Mesenchymal stem cell (in vitro differentiated cells and primary cell): ENCODE results near the gene STX16.

Experiments used
- DNase-seq: peaks from one replicate; pipeline ENCODE4 v3.0.0-alpha.2; 2013
- H2AFZ ChIP-seq: one replicate; pipeline ENCODE4 v1.6.1; 2013; ENCODE audit warnings: low read depth, mild to moderate bottlenecking, control low read depth, inconsistent platforms, low read length, moderate library complexity
- H2AK5ac ChIP-seq: 2 replicates; pipeline ENCODE4 v1.6.1; 2013; ENCODE audit warnings: low read length, moderate library complexity, mild to moderate bottlenecking, inconsistent platforms; ENCODE audit not compliant: severe bottlenecking
- H2BK120ac ChIP-seq: one replicate; pipeline ENCODE4 v1.6.1; 2013; ENCODE audit warnings: low read depth, mild to moderate bottlenecking, inconsistent platforms, low read length, moderate library complexity
- H2BK12ac ChIP-seq, 2 experiments: one replicate each; pipeline ENCODE4 v1.6.1; 2013; ENCODE audit warnings: inconsistent platforms in 2 of 2, low read length in 2 of 2, mild to moderate bottlenecking in 2 of 2, moderate library complexity in 2 of 2, control low read depth in 1 of 2
- H2BK15ac ChIP-seq: one replicate; pipeline ENCODE4 v1.6.1; 2013; ENCODE audit warnings: mild to moderate bottlenecking, low read depth, inconsistent platforms; ENCODE audit not compliant: poor library complexity, severe bottlenecking
- H2BK5ac ChIP-seq: 2 replicates; pipeline ENCODE4 v1.6.1; 2013; ENCODE audit warnings: low read depth, mild to moderate bottlenecking, low read length, control low read depth, inconsistent platforms; ENCODE audit not compliant: poor library complexity, severe bottlenecking
- H3K14ac ChIP-seq, 2 experiments: one replicate each; pipeline ENCODE4 v1.6.1; 2013; ENCODE audit warnings: inconsistent platforms in 2 of 2, low read length in 2 of 2, control low read depth in 1 of 2, mild to moderate bottlenecking in 1 of 2, moderate library complexity in 1 of 2
- H3K18ac ChIP-seq, 2 experiments: one replicate each; pipeline ENCODE4 v1.6.1; 2013; ENCODE audit warnings: inconsistent platforms in 2 of 2, low read length in 2 of 2, control low read depth in 1 of 2, low read depth in 1 of 2, mild to moderate bottlenecking in 1 of 2
- H3K23ac ChIP-seq, 2 experiments: one replicate each; pipeline ENCODE4 v1.6.1; 2013; ENCODE audit warnings: inconsistent platforms in 2 of 2, low read length in 2 of 2, mild to moderate bottlenecking in 2 of 2, moderate library complexity in 2 of 2, control low read depth in 1 of 2
- H3K27ac ChIP-seq: 2 replicates; pipeline ENCODE4 v1.5.1; 2013; ENCODE audit warnings: mild to moderate bottlenecking, moderate library complexity, low read length, control low read depth, inconsistent platforms; ENCODE audit not compliant: poor library complexity, severe bottlenecking
- H3K27me3 ChIP-seq, 2 experiments: 2 replicates each; pipeline versions ENCODE4 v1.6.1 to v1.7.0; 2013; ENCODE audit warnings: low read length in 2 of 2, mild to moderate bottlenecking in 2 of 2, moderate library complexity in 2 of 2, control low read depth in 1 of 2, inconsistent platforms in 1 of 2; ENCODE audit not compliant: control insufficient read depth in 1 of 2, insufficient read depth in 1 of 2
- H3K36me3 ChIP-seq, 2 experiments: 2 replicates each; pipeline versions ENCODE4 v1.6.1 to v1.7.0; 2013; ENCODE audit warnings: low read length in 2 of 2, control low read depth in 1 of 2, inconsistent platforms in 1 of 2, low read depth in 1 of 2, mild to moderate bottlenecking in 1 of 2; ENCODE audit not compliant: insufficient read depth in 2 of 2, control insufficient read depth in 1 of 2
- H3K4ac ChIP-seq, 2 experiments: one replicate each; pipeline ENCODE4 v1.6.1; 2013; ENCODE audit warnings: inconsistent platforms in 2 of 2, low read length in 2 of 2, mild to moderate bottlenecking in 2 of 2, moderate library complexity in 2 of 2, control low read depth in 1 of 2, low read depth in 1 of 2
- H3K4me1 ChIP-seq: 2 replicates; pipeline ENCODE4 v1.6.1; 2013; ENCODE audit warnings: low read depth, low read length, control low read depth; ENCODE audit not compliant: control insufficient read depth, insufficient read depth
- H3K4me2 ChIP-seq: 2 replicates; pipeline ENCODE4 v1.6.1; 2013; ENCODE audit warnings: low read length, mild to moderate bottlenecking, inconsistent platforms; ENCODE audit not compliant: poor library complexity, severe bottlenecking
- H3K4me3 ChIP-seq, 2 experiments: 2 replicates each; pipeline versions ENCODE4 v1.5.1 to v1.7.0; 2013; ENCODE audit warnings: low read length in 2 of 2, mild to moderate bottlenecking in 2 of 2, control low read depth in 1 of 2, low read depth in 1 of 2; ENCODE audit not compliant: insufficient read depth in 1 of 2
- H3K79me1 ChIP-seq: replicated peaks from 2 replicates; pipeline ENCODE4 v1.6.1; 2013; ENCODE audit warnings: mild to moderate bottlenecking, control low read depth, low read length, inconsistent platforms; ENCODE audit not compliant: poor library complexity, severe bottlenecking
- H3K9ac ChIP-seq: 2 replicates; pipeline ENCODE4 v1.7.0; 2013; ENCODE audit warnings: mild to moderate bottlenecking, low read length, moderate library complexity
- H3K9me3 ChIP-seq: 2 replicates; pipeline ENCODE4 v1.7.0; 2013; ENCODE audit warnings: mild to moderate bottlenecking, low read length; ENCODE audit not compliant: control insufficient read depth
- H4K8ac ChIP-seq: one replicate; pipeline ENCODE4 v1.6.1; 2013; ENCODE audit warnings: inconsistent platforms, mild to moderate bottlenecking, low read length, moderate library complexity
- H4K91ac ChIP-seq: one replicate; pipeline ENCODE4 v1.6.1; 2013; ENCODE audit warnings: mild to moderate bottlenecking, low read length, inconsistent platforms
- WGBS: methylation state at CpG from one replicate; pipeline ENCODE4 v1.1.7; 2013; ENCODE audit warnings: mixed read lengths; 5-methylcytosine and 5-hydroxymethylcytosine counted together

The STX16 gene

GRCh38 chr20:58708246-58708931 is 57.3 kb downstream of the STX16 start:
- H3K4me1 ChIP-seq, result peaks cover 4% of the 10 kb centered on the region
- no peak overlapping the region for H3K4ac ChIP-seq
- no peak overlapping the region for H3K27ac ChIP-seq
- H3K18ac ChIP-seq, result no peak overlapping the region
- H3K4me3 ChIP-seq, result no peak overlapping the region
- no peak overlapping the region for H2AK5ac ChIP-seq
- H2BK15ac ChIP-seq, result no peak overlapping the region
- no peak overlapping the region for H4K91ac ChIP-seq
- DNase-seq, result no peak
- no peak overlapping the region for H3K14ac ChIP-seq
- H3K9ac ChIP-seq, result no peak overlapping the region
- no peaks in the 10 kb centered on the region for H3K27me3 ChIP-seq
- WGBS, result 95% methylated on average over 28 of the region's 28 CpGs
- H3K4me2 ChIP-seq, result no peak overlapping the region
- no peak overlapping the region for H2BK12ac ChIP-seq
- H3K79me1 ChIP-seq, result peaks cover 3% of the 10 kb centered on the region
- H2AFZ ChIP-seq, result no peak overlapping the region
- H2BK120ac ChIP-seq, result no peak overlapping the region
- peaks cover 39 to 49% of the 10 kb centered on the region in 2 experiments for H3K36me3 ChIP-seq
- H3K23ac ChIP-seq, result no peak overlapping the region
- H3K9me3 ChIP-seq, result no peaks in the 10 kb centered on the region
- no peak overlapping the region for H4K8ac ChIP-seq
- H2BK5ac ChIP-seq, result no peak overlapping the region

- Histone ChIP-seq H2BK15ac (no peak overlapping the region), H3K9ac (no peak overlapping the region), H2BK12ac (no peak overlapping the region), H2BK120ac (no peak overlapping the region), H3K79me1 (peaks cover 3% of the 10 kb centered on the region), H3K4ac (no peak overlapping the region), H3K23ac (no peak overlapping the region), H3K18ac (no peak overlapping the region), H4K8ac (no peak overlapping the region), H2AK5ac (no peak overlapping the region), H3K9me3 (no peaks in the 10 kb centered on the region), H2BK5ac (no peak overlapping the region), H2AFZ (no peak overlapping the region), H3K27ac (no peak overlapping the region), H3K27me3 (no peaks in the 10 kb centered on the region), H3K4me2 (no peak overlapping the region), H3K4me1 (peaks cover 4% of the 10 kb centered on the region), H4K91ac (no peak overlapping the region), H3K14ac (no peak overlapping the region), H3K4me3 (no peak overlapping the region), H3K36me3 (peaks cover 31 to 42% of the 10 kb centered on the region in 2 experiments)
- no peak for DNase-seq
- WGBS, result 89% methylated on average over 9 of the region's 9 CpGs
Measured at GRCh38 chr20:58709013-58709702, 58.1 kb downstream of the STX16 start.

GRCh38 chr20:58709703-58710039 is 58.6 kb downstream of the STX16 start:
- WGBS, result 93% methylated on average over 4 of the region's 4 CpGs
- Histone ChIP-seq H3K23ac (no peak overlapping the region), H2BK120ac (no peak overlapping the region), H4K91ac (no peak overlapping the region), H3K79me1 (peaks cover 3% of the 10 kb centered on the region), H4K8ac (no peak overlapping the region), H3K9ac (no peak overlapping the region), H3K14ac (no peak overlapping the region), H2AFZ (no peak overlapping the region), H2BK5ac (no peak overlapping the region), H3K36me3 (peaks cover 26 to 46% of the 10 kb centered on the region in 2 experiments), H3K27me3 (no peaks in the 10 kb centered on the region), H3K4me2 (no peak overlapping the region), H2BK15ac (no peak overlapping the region), H3K4me3 (no peak overlapping the region), H3K18ac (no peak overlapping the region), H3K27ac (no peak overlapping the region), H3K9me3 (no peaks in the 10 kb centered on the region), H2AK5ac (no peak overlapping the region), H3K4ac (no peak overlapping the region), H2BK12ac (no peak overlapping the region), H3K4me1 (peaks cover 4% of the 10 kb centered on the region)
- no peak for DNase-seq

- H3K4ac ChIP-seq, result no peak overlapping the region
- no peak overlapping the region for H4K91ac ChIP-seq
- no peak overlapping the region for H2BK12ac ChIP-seq
- peaks cover 16 to 41% of the 10 kb centered on the region in 2 experiments for H3K36me3 ChIP-seq
- H2BK15ac ChIP-seq, result no peak overlapping the region
- no peak overlapping the region for H3K14ac ChIP-seq
- no peak overlapping the region for H2BK120ac ChIP-seq
- no peak overlapping the region for H2AK5ac ChIP-seq
- no peak overlapping the region for H3K23ac ChIP-seq
- H3K79me1 ChIP-seq, result no peaks in the 10 kb centered on the region
- H4K8ac ChIP-seq, result no peak overlapping the region
- DNase-seq, result no peak
- no peak overlapping the region for H2BK5ac ChIP-seq
- H2AFZ ChIP-seq, result no peak overlapping the region
- H3K9me3 ChIP-seq, result no peaks in the 10 kb centered on the region
- H3K27ac ChIP-seq, result no peak overlapping the region
- no peak overlapping the region for H3K4me2 ChIP-seq
- H3K18ac ChIP-seq, result no peak overlapping the region
- no peaks in the 10 kb centered on the region for H3K27me3 ChIP-seq
- 77% methylated on average over 15 of the region's 17 CpGs for WGBS
- peaks cover 6% of the 10 kb centered on the region for H3K4me1 ChIP-seq
- no peak overlapping the region for H3K9ac ChIP-seq
- no peak overlapping the region for H3K4me3 ChIP-seq
Measured at GRCh38 chr20:58710481-58711265, 59.6 kb downstream of the STX16 start.
